ENCODE measurements around the gene THSD1.
"Not testable (repeated sequence)": the region's sequence is repeated elsewhere in the genome, so short reads cannot be mapped to it uniquely, and the experiment has no call there.

The THSD1 gene

GRCh38 chr13:52412128-52412527 lies 6.2 kb upstream of the THSD1 start:
- TF ChIP-seq CTCF (conservative IDR thresholded peaks at IDR 0.05; ENCODE audit: control insufficient read depth, insufficient read depth, low read depth, low read length), result no peak

GRCh38 chr13:52411629-52412028 lies 5.7 kb upstream of the THSD1 start:
- DNase-seq (ENCODE audit: low read depth), result peak; percentile 87
- no peak overlapping the region for H3K4me3 ChIP-seq (ENCODE audit: control insufficient read depth, low read depth, low read length)
- no peak for TF ChIP-seq CTCF (conservative IDR thresholded peaks at IDR 0.05; ENCODE audit: control insufficient read depth, insufficient read depth, low read depth, low read length)

More at GRCh38 chr13:52412128-52412527, 6.2 kb upstream of the THSD1 start:
- no peak for DNase-seq (ENCODE audit: low read depth)
- no peak overlapping the region for H3K4me3 ChIP-seq (ENCODE audit: control insufficient read depth, low read depth, low read length)

DNA sequence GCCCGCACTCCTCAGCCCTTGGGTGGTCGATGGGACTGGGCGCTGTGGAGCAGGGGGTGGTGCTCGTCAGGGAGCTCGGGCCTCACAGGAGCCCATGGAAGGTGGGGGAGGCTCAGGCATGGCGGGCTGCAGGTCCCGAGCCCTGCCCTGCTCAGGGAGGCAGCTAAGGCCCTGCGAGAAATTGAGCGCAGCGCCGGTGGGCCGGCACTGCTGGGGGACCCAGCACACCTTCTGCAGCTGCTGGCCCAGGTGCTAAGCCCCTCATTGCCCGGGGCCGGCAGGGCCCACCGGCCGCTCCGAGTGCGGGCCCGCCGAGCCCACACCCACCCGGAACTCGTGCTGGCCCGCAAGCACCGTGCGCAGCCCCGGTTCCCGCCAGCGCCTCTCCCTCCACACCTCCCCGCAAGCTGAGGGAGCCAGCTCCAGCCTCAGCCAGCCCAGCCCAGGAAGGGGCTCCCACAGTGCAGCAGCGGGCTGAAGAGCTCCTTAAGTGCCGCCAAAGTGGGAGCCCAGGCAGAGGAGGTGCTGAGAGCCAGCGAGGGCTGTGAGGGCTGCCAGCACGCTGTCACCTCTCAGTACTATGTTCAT lies 2.2 kb upstream of the THSD1 start:
- not testable (repeated sequence) for DNase-seq (ENCODE audit: low read depth); H3K4me3 ChIP-seq (ENCODE audit: control insufficient read depth, low read depth, low read length)

DNA sequence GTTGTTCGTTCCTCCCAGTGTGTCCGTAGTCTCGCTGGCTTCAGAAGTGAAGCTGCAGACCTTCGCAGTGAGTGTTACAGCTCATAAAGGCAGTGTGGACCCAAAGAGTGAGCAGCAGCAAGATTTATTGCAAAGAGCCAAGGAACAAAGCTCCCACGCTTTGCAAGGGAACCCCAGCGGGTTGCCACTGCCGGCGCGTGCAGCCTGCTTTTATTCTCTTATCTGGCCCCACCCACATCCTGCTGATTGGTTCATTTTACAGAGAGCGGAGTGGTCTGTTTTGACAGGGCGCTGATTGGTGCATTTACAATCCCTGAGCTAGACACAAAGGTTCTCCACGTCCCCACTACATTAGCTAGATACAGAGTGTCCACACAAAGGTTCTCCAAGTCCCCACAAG lies 1.5 kb upstream of the THSD1 start:
- DNase-seq (ENCODE audit: low read depth); H3K4me3 ChIP-seq (ENCODE audit: control insufficient read depth, low read depth, low read length): not testable (repeated sequence)

DNA sequence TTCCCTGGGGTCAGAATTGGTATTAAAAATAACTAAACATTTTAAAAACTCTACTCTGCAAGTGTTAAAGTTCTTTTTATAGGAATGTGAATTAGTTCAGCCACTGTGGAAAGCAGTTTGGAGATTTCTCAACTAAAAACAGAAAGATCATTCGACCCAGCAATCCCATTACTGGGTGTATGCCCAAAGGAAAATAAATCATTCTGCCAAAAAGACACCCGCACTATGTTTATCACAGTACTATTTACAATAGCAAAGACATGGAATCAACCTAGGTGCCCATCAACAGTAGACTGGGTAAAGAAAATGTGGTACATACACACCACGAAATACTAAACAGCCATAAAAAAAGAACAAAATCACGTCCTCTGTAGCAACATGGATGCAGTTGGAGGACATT lies 657 bp upstream of the THSD1 start:
- peak overlapping the region; percentile 89 for H3K4me3 ChIP-seq (ENCODE audit: control insufficient read depth, low read depth, low read length)
- DNase-seq (ENCODE audit: low read depth), result no peak
- TF ChIP-seq CTCF (conservative IDR thresholded peaks at IDR 0.05; ENCODE audit: control insufficient read depth, insufficient read depth, low read depth, low read length), result no peak

DNA sequence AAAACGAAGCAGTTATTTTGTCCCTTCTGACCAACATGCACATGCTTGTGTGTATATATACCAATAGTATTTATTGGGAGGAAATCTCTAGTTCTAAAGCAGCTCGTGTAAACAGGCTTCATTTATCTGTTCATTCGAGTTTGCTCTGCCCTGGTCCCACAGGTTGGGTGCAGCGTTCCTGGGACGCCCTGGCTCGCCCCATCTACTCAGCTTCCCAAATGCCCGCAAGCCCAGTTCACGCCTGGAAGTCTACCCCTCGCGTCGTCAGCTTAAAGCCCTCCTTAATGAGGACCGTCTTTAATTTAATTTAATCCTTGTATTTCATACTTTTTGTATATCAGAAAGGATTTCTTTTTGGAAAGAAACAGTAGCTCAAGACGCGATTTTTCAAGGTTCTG lies 604 bp downstream of the THSD1 start:
- TF ChIP-seq CTCF (conservative IDR thresholded peaks at IDR 0.05; ENCODE audit: control insufficient read depth, insufficient read depth, low read depth, low read length), result no peak
- H3K4me3 ChIP-seq (ENCODE audit: control insufficient read depth, low read depth, low read length), result peak overlapping the region; percentile 89
- DNase-seq (ENCODE audit: low read depth), result peak; percentile 11

GRCh38 chr13:52399708-52400107 lies 6.3 kb downstream of the THSD1 start:
- DNase-seq (ENCODE audit: low read depth), result peak; percentile 30
- no peak overlapping the region for H3K4me3 ChIP-seq (ENCODE audit: control insufficient read depth, low read depth, low read length)
- TF ChIP-seq CTCF (conservative IDR thresholded peaks at IDR 0.05; ENCODE audit: control insufficient read depth, insufficient read depth, low read depth, low read length), result peak; percentile 12

- no peak for DNase-seq (ENCODE audit: low read depth)
- no peak for TF ChIP-seq CTCF (conservative IDR thresholded peaks at IDR 0.05; ENCODE audit: control insufficient read depth, insufficient read depth, low read depth, low read length)
- no peak overlapping the region for H3K4me3 ChIP-seq (ENCODE audit: control insufficient read depth, low read depth, low read length)
Observed at GRCh38 chr13:52399046-52399445, 6.9 kb downstream of the THSD1 start.
